Epithelial cell of esophagus (primary cell): Measurements from ENCODE around the gene RSL1D1.
A peak's percentile ranks its signal among the peaks of the same experiment; 100 is the strongest.

Experiments used
- DNase-seq: peaks from one replicate; pipeline ENCODE4 v3.0.0; 2010; ENCODE audit warnings: low read depth
- H3K4me3 ChIP-seq: 2 replicates; pipeline ENCODE4 v1.5.1; 2011; ENCODE audit warnings: mild to moderate bottlenecking, low read length, control low read depth
- CTCF ChIP-seq: IDR thresholded peaks from 2 replicates; pipeline ENCODE4 v1.5.1; 2011; ENCODE audit warnings: low read depth, mild to moderate bottlenecking, low read length, control low read depth, inconsistent platforms; ENCODE audit not compliant: insufficient read depth; ENCODE audit errors: missing control alignments

Gene RSL1D1

GRCh38 chr16:11851294-11852091, at the start of gene RSL1D1:
RSL1D1 (minus strand) TSS chr16:11851542; CDS start chr16:11851512, 30 bp downstream.
- peak; percentile 94 for DNase-seq
- no peak for TF ChIP-seq CTCF
- H3K4me3 ChIP-seq: peak within 1 kb of the TSS; percentile 99

GRCh38 chr16:11901091-11901490, 49.7 kb upstream of the RSL1D1 start:
- no peak overlapping the region for H3K4me3 ChIP-seq
- no peak for DNase-seq
- no peak for TF ChIP-seq CTCF

GRCh38 chr16:11896486-11897176, 45.3 kb upstream of the RSL1D1 start:
- no peak overlapping the region for H3K4me3 ChIP-seq
- TF ChIP-seq CTCF: no peak
- peak; percentile 80 for DNase-seq

GRCh38 chr16:11893571-11893970, 42.2 kb upstream of the RSL1D1 start:
- no peak overlapping the region for H3K4me3 ChIP-seq
- DNase-seq: no peak
- no peak for TF ChIP-seq CTCF

- H3K4me3 ChIP-seq: no peak overlapping the region
- no peak for DNase-seq
- no peak for TF ChIP-seq CTCF
Measured at GRCh38 chr16:11892761-11893160, 41.4 kb upstream of the RSL1D1 start.

GRCh38 chr16:11890231-11890965, 39.1 kb upstream of the RSL1D1 start:
- no peak overlapping the region for H3K4me3 ChIP-seq
- no peak for DNase-seq
- TF ChIP-seq CTCF: no peak
